Stimulated activated naive CD4-positive, alpha-beta T cell treated with Interleukin-2 at 50 U/mL for 16 hours (primary cell): ENCODE results near the gene USP4.

Experiments used
- DNase-seq: peaks from one replicate; lab custom pipeline; 2025; lab: John Stamatoyannopoulos, UW

The USP4 gene

GRCh38 chr3:49296781-49297411 lies 43.0 kb downstream of the USP4 start:
- DNase-seq = no peak

GRCh38 chr3:49295489-49296058 lies 44.3 kb downstream of the USP4 start:
- no peak for DNase-seq

- no peak for DNase-seq
Measured at GRCh38 chr3:49294343-49294742, 45.5 kb downstream of the USP4 start.

- DNase-seq = no peak
Measured at GRCh38 chr3:49283997-49284396, 55.9 kb downstream of the USP4 start.

- DNase-seq = no peak
Measured at GRCh38 chr3:49279376-49279775, 60.5 kb downstream of the USP4 start.

GRCh38 chr3:49278548-49278947 lies 61.3 kb downstream of the USP4 start:
- DNase-seq = no peak

- DNase-seq = no peak
Measured at GRCh38 chr3:49277383-49277775, 62.5 kb downstream of the USP4 start.

- peak; percentile 69 for DNase-seq
Measured at GRCh38 chr3:49276475-49277382, 63.1 kb downstream of the USP4 start, which contains the start of gene C3orf62. Gene C3orf62, minus strand, starts transcription at chr3:49277232. Its CDS starts 360 bp downstream, at chr3:49276872.

GRCh38 chr3:49273825-49274532 lies 65.9 kb downstream of the USP4 start:
- no peak for DNase-seq

GRCh38 chr3:49271047-49271446 lies 68.8 kb downstream of the USP4 start:
- DNase-seq = no peak

GRCh38 chr3:49270156-49270500 lies 69.7 kb downstream of the USP4 start:
- no peak for DNase-seq

GRCh38 chr3:49269443-49270155 lies 70.3 kb downstream of the USP4 start:
- DNase-seq = no peak

GRCh38 chr3:49266410-49267095 lies 73.3 kb downstream of the USP4 start:
- DNase-seq = no peak

- no peak for DNase-seq
Measured at GRCh38 chr3:49265661-49266386, 74.0 kb downstream of the USP4 start.

GRCh38 chr3:49263159-49263889 lies 76.5 kb downstream of the USP4 start:
- no peak for DNase-seq

GRCh38 chr3:49260806-49261324 lies 79.0 kb downstream of the USP4 start:
- DNase-seq = no peak

GRCh38 chr3:49257187-49257586 lies 82.7 kb downstream of the USP4 start:
- DNase-seq = no peak

GRCh38 chr3:49255718-49256511 lies 83.9 kb downstream of the USP4 start:
- no peak for DNase-seq

- no peak for DNase-seq
Measured at GRCh38 chr3:49255112-49255511, 84.7 kb downstream of the USP4 start.
